NB4 (cell line): ENCODE data around the gene SENP3.

Experiments used
- POLR2A ChIP-seq: IDR thresholded peaks from 2 replicates; pipeline ENCODE4 v1.6.1; 2011; ENCODE audit warnings: mild to moderate bottlenecking; ENCODE audit not compliant: insufficient read length; ENCODE audit errors: extremely low read depth
- TF ChIP-seq, protein P1 (sequence below): IDR thresholded peaks from one replicate; pipeline ENCODE4 v1.5.1; 2012; ENCODE audit warnings: low read depth, low read length
- TF ChIP-seq, protein P2 (sequence below): IDR thresholded peaks from 2 replicates; pipeline ENCODE4 v1.6.1; 2011; ENCODE audit warnings: low read depth, low read length

DNA sequence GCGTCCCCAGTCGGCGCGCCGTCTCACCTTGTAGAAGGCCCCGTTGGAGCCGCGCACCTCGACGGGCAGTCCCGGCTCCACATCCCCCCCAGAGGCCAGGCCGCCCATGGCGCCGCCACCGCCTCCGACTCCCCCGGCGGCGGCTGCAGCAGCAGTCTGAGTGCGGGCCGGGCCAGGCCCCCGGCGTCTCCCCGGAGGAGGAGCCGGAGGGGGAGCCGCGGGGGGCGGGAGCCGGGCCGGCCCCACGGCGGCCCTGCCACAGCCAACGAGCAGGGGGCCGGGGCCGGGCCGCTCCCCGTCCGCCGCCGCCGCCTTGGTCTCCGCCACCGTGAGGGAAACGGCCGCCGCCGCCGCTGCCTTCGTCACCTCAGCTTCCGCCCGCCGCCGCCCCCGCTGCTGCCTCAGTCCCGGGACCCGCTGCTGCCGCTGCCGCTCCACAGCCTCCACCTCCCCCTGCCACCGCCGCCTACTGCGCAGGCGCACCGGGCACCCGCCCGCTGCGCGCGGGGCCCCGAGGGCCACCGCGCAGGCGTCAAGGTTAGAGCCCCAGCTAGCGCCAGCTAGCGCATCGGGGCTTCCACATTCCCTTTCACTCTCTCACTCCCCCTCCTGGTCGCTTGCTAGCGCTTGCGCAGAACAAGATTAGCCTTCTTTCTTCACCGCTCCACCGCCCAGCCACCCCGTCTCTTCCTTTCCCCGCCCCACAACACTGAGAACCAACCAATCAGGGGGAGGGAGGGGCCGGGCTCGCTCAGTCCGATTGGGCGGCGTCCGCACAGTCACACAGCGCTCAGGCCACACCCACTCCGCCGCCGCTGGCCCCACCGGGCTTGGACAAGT lies 52.9 kb downstream of the SENP3 start, which contains the start of gene FXR2:
- TF ChIP-seq, protein P1, sequence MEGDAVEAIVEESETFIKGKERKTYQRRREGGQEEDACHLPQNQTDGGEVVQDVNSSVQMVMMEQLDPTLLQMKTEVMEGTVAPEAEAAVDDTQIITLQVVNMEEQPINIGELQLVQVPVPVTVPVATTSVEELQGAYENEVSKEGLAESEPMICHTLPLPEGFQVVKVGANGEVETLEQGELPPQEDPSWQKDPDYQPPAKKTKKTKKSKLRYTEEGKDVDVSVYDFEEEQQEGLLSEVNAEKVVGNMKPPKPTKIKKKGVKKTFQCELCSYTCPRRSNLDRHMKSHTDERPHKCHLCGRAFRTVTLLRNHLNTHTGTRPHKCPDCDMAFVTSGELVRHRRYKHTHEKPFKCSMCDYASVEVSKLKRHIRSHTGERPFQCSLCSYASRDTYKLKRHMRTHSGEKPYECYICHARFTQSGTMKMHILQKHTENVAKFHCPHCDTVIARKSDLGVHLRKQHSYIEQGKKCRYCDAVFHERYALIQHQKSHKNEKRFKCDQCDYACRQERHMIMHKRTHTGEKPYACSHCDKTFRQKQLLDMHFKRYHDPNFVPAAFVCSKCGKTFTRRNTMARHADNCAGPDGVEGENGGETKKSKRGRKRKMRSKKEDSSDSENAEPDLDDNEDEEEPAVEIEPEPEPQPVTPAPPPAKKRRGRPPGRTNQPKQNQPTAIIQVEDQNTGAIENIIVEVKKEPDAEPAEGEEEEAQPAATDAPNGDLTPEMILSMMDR: peak; percentile 50
- peak; percentile 57 for TF ChIP-seq POLR2A
- TF ChIP-seq, protein P2, sequence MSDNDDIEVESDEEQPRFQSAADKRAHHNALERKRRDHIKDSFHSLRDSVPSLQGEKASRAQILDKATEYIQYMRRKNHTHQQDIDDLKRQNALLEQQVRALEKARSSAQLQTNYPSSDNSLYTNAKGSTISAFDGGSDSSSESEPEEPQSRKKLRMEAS: peak; percentile 38; the same call in 1 of the 2 replicates
